ENCODE results near the gene TRIM26.
"Not testable (repeated sequence)": the region's sequence is repeated elsewhere in the genome, so short reads cannot be mapped to it uniquely, and the experiment has no call there.

The TRIM26 gene

DNA sequence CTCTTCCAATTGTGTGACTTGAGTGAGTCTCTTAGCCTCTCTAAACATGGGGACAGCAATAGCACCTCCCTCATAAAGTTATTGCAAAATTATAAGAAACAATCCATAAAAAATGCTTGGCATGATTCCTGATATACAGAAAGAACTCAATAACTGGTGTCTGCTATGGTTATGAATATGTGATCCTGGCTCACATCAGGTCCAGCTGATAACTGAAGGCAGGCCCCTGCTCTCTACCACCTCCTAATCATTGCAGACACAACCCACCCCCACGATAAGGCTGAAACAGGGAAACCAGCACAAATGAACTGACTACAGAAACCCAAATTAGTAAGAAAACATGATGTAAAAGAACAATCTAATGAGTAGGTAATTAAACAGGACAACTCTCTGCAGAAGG is 44.5 kb downstream of the TRIM26 start:
- no peak for FAIRE-seq

DNA sequence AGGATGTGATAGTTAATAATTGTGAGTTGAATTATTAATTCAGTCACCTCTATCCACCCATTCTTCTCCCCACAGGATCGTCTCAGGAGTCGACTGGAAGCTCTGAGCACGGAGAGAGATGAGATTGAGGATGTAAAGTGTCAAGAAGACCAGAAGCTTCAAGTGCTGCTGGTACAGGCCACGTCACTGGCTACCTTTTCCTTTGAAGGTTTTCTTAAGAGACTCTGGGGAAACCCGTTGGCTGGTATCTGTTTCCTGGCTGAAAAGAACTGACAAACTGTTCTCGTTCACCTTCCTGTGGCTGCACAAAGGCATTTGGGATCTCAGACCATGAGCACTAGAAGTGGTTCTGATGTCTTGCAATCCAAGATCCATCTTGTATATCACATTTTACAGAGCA is 46.1 kb downstream of the TRIM26 start:
- FAIRE-seq = no peak

DNA sequence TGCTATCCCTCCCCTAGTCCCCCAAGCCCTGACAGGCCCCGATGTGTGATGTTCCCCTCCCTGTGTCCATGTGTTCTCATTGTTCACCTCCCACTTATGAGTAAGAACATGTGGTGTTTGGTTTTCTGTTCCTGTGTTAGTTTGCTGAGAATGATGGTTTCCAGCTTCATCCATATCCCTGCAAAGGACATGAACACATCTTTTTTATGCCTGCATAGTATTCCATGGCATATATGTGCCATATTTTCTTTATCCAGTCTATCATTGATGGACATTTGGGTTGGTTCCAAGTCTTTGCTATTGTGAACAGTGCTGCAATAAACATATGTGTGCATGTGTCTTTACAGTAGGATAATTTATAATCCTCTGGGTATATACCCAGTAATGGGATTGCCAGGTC is 48.0 kb downstream of the TRIM26 start:
- not testable (repeated sequence) for FAIRE-seq

DNA sequence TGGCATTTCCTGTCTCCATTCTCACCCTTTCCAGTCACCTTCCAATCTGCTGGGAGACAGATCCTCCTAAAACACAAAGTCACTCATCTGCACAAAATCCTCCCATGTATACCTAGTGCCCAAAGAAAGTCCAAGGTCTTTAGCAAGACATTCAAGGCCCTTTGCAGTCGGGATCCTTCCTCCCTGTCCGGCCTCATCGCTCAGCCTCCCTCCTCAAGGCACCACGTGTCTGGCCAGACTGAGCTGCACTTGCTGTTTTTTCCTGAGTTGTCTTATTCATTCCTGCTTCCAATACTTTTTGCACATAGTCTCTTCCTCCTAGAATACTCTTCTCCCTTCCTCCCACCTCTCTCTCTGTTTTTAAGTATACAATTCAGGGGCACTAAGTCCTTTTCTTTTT is 48.5 kb downstream of the TRIM26 start:
- no peak for FAIRE-seq

DNA sequence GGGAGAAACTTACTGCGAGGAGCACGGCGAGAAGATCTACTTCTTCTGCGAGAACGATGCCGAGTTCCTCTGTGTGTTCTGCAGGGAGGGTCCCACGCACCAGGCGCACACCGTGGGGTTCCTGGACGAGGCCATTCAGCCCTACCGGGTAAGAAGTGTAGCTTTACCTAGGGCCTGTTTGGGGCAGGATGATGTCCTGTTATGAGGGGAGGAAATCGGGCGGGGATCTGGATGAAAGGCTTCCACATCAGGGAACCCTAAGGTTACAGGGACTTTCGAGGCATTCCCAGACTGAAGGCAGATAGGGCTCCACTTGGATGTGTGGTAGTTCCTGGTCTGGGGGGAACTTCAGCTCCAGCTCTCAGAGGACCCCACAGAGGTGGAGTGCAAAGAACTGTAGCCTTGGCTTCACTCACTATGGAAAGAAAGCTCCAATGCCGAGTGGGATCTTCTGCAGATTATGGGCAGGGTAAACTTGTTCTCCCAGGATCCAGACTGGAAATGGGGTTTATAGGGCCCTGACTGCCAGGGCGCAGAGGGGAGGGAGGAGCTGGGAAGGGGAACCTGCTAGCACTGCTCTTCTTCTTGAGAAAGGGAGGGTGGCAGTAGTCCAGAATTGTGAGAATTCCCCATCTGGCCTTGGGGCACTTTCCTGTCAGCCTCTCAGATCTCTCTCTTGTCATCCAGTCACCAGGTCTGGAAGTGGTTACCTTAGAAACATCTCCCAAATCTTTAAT is 49.1 kb downstream of the TRIM26 start:
- FAIRE-seq = no peak

DNA sequence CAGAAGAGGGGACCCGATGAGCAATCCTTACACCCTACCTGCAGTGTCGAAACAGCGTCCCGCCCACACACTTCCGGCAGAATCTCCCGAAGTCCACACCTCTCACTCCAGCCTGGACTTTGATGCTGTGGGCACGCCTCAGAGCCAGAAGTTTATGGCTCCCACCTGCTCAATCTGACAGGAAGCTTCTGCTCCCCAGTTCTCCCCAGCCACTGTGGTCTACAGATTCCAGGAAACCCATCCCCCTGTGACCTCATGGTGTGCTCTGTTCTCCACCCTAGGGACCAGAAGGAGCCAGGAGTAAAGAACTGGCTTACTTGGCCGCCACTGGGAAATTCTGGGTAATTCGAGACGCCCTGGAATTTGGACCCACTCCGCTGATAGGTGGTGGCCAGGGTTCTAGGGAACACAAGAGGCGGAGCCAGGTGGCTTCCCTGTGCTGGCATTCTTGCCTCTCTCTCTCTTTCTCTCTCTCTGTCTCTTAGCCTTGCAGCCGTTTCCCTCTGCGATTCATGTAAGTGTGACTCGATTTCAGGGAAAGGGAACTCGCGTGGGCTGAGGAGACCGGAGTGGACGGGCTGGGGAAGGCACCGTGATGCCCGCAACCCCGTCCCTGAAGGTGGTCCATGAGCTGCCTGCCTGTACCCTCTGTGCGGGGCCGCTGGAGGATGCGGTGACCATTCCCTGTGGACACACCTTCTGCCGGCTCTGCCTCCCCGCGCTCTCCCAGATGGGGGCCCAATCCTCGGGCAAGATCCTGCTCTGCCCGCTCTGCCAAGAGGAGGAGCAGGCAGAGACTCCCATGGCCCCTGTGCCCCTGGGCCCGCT is 49.9 kb downstream of the TRIM26 start, which contains the start of gene TRIM15:
TRIM15 (plus strand) TSS at position 457 of the 828 bp plus-strand sequence; CDS start at position 596, 139 bp downstream.
- no peak for FAIRE-seq

DNA sequence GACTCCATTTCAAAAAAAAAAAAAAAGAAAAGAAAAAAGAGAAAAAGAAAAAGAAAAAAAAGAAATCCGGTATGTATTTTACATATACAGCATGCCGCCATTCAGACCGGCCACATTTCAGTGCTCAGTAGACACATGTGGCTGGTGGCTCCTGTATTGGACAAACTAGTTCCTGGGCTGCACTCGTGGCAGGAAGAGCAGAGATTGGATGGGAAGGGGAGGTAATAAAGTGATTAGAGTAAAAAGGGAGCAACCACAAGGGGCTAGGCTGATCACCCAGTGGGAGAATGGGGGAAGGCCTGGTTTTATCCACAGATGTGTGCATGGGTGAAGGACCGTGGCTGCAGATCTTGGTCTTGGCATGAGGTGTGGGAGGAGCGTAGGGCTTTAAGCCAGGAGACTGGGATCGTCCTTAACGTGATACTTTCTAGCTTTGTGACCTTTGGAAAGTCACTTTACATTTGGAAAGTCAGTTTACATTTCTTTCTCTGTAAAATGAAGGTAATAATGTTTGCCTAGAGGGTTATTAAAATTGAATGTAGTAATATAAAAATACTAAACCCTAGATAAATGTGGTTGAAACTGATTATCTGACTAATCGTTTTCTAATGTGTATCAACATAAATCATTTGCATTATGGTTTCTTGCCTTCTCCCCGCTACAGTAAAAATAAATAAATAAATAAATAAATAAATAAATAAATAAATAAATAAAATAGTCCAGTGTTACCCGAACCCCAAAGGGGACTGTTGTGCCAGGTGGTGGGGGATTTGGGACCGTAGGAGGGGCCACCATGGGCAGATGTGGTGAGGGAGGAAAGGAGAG is 50.7 kb downstream of the TRIM26 start:
- no peak for FAIRE-seq

DNA sequence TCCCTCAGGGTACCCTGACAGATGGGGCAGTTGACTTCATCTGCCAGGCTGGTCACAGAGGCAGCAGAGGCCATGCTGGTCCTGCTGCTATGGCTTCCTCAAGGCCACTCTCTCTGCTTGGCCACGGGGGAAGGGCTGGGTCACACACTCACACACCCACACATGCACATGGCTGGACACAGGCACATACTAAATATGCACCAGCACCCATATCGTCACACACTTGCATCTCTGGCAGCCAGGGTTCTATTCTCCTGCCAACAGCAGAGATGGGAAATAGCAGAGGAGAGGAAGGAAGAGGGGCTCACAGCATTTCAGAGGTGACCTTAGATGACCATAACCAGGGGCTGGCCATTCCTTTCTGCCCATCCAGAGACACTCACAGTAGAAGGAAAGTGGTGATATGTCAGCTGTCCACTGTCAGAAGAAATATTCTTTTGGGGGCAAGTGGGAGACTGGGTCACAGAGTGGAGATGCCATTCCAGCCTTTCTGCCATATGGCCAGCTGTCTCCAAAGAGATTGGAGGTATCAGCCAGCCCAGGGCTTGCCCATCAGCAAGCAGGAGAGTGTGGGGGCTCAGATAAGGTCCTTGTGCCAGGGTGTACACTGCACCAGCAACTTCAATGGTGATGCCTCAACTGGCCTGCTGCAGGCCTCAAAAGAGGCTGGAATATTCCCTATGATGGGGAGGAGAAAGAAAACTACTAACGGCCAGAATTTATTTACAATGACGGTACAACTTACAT is 52.2 kb downstream of the TRIM26 start, which contains the start of gene TRIM10:
TRIM10 (minus strand) TSS at position 427 of the 747 bp plus-strand sequence; CDS start at position 74, 353 bp downstream.
- FAIRE-seq = no peak

DNA sequence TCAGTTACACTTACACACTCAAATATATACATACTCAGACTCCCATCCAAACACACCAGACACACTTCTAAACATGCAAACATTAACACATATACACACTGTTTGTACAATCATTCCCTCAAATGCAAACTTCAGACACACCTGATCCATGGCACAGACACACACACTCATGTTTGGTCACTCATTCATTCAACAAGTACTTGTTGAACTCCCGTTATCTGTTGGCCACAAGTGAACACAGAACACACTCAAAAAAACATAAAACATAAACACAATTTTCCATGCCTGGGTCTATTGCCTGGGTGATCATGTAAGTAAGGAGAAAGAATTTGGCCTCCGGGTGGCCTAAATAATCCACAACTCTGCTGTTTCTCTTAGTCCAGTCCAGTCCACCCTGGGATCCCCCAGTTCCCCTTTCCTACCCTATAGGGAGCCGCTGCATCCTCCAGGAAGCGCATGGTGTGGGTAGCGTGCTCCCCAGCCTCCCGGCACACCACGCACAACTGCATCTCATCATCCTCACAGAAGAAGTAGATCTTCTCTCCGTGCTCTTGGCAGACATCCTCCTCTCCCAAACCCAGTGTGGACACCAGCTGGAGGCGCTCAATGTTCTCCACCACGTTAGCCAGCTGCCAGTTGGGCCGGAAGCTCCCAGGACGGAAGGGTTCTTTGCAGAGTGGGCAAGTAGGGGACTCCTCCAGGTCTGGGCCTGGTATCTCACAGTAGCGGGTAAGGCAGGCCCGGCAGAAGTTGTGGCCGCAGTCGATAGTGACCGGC is 53.0 kb downstream of the TRIM26 start:
- no peak for FAIRE-seq

DNA sequence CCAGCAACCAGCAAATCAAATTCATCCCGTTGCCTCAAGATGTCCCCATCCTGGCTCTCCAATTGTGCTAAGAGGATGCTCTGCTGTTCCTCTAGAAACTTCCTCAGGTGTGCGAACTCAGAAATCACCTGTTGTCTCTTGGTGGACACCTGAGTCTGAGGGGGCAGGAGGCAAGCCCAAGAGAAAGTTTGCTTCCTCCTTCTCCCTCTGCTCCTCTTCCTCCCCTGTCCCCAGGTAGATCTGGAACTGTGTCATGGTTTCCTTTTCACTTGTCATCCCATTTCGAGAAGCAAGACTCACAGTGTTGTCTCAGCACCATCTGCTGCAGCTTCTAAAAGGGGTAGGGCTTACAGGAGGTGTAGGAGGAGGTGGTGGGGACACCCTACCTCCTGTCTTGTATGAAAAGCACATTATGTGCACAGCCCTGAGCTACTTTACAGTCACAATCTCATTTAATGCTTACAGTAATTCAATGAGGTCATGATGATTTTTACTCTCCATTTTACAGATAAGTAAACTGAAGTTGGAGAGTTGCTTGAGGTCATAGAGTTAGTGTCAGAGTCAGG is 54.6 kb downstream of the TRIM26 start:
- FAIRE-seq = no peak

DNA sequence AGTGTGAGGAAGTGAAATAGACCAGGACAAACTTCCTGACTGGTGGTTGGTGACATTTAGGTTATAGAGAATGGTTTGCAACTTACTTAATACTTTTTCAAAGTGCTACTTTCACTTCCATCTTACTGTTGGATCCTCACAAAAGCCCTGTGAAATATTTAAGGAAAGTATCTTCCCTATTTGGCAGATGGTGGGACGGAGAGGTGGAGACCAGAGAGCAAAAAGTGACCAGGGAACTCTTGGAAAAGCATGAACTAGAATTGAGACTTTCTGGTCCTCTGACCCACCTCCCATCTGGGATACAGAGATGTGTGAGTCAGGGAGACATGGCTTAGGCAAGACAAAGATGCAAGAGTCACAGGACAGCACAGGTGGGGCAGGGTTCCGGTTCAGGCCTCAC is 55.2 kb downstream of the TRIM26 start:
- no peak for FAIRE-seq

DNA sequence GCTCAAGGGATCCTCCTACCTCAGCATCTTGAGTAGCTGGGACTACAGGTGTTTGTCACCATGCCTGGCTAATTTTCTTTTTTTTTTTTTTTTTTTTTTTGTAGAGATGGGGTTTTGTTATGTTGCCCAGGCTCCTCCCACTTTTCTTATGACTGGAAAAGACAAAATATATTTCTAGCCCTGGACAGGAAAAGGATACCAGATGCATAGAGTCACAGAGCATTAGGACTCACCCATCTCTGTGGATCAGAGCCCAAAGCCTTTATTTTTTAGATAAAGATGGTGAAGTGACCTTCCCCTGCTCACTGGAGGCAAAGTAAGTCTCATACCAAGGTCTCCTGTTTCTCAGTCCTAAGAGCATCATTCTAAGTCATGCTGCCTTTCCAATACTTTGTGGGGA is 55.6 kb downstream of the TRIM26 start:
- no peak for FAIRE-seq

DNA sequence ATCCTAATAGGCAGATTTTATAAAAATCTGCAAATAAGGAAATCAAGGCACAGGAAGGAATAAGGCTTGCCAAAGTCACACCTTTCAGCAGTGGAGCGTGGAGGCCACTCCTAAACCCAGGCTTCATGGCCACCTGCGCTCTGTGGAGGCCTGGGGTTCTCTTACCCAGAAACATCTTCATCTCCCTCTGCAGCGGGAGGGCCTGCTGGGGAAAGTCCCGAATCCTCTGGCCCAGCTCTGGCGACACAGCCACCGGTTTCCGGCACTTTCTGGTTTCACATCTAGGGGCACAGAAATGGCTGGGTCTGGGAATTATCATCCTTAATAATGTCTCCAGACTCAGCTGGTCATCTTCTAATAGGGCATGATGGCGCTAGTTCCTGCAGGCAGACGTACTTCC is 56.4 kb downstream of the TRIM26 start:
- no peak for FAIRE-seq

DNA sequence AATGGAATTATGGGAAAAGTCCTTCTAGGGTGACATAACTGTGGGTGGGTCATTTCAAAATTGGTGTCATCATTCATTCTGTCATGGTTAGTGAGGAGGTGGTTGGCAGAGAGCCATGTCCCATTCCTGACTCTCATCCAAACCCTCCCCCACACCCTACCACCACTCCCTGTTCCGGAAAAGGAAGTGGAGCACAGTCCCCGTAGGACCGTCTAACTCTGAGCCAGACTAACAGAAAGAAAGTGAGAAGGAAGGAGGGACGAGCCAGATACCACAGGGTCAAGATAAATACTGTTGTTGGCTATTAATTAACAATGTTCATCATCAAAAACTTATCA is 57.0 kb downstream of the TRIM26 start:
- no peak for FAIRE-seq

DNA sequence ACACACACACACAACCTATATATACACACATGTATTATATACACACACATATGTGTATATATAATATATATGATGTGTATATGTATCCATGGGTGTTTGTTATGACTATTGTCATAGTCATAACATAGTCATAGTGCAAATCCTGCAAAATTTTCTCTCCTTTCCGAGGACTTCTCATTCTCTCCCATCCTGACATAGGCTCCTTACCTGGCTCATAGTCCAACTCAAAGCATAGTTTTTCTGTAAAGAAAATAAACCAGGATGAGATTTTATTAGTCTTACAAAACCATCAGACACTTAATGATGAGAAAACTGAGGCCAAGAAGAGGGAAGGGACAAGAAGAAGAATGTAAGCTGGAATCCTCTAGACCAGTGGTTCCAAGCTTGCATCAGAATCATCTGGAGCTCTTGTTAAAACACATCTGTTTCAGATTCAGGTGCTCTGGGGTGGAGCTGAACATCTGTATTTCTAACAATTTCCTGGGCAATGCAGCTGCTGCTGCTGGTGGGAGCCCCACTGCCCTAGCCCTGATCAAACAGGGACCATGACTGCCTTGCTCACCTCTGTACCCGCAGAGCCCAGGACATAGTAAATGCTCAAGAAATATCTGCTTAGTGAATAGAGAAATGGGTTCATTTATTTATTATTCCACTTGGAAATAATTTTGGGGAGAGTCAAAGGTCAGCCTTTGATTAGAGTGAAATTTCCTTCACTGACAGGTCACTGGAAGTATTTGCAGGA is 57.5 kb downstream of the TRIM26 start:
- no peak for FAIRE-seq

DNA sequence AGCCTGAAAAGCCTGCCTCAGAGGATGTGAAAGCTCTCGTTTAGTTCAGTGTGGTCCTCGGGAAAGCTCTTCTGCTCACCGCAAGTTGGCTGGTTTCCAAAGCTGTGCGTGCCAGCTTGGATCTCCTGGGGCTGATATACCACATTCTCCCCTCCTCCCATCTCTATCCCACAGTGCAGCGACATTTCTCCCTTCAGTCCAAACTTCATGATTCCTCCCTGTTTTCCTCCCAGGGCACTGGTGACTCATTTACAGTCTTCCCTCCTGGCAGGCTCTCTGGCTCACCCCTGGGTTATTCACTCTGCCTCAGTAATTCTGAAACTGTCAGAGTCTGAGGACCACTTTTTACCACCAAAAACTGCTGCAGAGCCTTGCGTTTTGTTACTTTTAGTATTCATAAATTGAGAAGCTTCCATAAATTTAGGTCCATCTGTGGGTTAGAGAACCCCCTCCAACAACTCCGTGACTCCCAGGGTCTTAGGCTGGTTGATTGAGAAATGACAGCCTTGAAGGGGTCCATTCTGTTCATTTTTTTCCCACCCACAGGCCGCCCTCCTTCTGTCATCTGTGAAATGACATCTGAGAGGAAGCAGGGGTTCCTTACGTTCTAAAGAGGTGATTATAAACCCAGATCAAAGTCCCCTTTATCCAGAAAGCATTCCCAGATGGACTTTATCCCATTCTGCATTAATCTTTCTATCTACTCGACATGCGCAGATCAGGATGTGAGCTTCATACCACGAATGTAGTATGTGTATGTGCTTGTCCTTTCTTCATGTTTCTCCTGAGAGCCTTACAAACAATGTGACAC is 58.3 kb downstream of the TRIM26 start:
- FAIRE-seq = no peak

DNA sequence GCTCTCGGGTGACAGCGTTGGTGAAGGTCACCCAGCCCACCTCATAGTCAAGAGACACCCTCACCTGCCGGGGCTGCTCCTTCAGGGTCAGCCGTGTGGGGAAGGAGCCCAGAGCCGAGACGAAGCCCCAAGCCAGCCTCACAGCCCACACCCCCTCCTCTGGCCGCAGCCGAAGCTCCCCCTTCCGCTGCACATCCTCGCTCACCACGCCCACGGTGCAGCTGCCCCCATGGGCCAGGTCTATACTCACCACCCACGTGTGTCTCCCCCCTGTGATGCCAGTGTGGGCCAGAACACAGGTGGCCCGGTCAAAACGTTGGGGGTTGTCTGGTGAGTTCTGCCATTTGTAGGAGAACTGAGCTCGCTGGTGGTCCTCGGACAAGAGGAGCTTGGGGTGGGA is 59.1 kb downstream of the TRIM26 start:
- FAIRE-seq = no peak

DNA sequence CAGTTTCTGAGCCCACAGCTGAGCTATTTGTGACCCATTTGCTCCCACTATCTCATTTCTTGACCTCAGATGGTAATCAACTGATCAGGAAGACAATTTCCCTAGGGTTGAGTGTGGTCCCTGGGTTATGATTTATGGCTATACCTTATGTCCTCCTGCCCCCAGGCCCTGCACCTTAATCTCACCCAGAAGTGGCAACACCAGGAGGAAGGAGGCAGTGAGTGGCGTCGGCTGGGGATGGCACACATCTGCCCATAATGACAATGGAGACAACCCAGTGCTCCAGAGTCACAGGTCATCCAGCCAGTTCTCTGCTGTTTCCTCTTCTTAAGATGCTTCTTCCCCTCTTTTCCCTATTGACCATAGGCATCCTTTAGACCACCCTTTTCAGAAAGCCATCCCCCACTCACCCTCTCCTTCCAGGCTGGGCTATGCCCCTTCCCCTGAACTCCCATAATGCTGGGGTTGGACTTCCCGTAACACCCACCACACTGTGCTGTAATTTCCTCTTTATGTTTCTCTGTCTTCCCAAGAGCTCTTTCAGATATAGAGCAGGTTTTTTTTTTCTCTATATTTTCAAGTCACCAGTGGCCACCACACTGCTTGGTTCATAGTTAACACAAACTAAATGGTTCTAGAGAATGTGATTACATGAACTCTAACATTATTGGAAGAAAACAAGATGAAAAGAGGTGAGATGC is 60.1 kb downstream of the TRIM26 start:
- no peak for FAIRE-seq

DNA sequence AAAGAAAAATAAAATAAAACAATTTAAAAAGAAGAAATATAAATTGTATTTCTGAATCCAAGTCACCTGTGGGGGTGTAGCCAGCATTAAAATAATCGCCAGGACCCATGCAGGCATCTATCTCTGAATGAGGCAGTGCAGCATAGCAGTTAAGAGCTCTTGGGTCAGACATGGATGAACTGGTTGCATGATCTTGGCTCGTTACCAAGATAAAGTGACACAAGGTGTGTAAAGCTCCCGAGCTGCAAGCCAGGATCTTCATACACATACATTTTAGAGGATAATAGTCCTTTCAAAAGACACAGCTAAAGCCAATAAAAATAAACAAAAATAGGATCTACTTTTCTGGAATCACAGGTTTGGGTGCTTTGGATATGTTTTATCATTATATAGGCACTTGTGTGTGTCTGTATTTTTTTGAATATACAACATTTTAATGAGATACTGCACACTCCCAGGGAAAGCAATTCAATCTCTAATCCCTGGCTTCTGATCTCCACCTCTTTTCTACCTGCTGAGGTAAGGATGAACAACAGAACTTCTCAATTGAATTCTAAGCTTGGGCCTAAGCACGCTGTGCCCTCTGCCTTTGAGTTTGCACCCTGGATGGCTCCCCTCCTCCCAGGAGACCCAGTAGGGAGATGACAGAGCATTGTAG is 61.1 kb downstream of the TRIM26 start:
- FAIRE-seq = no peak
